ENCODE data around the gene CCL21.
A peak's percentile ranks its signal among the peaks of the same experiment; 100 is the strongest.

DNA sequence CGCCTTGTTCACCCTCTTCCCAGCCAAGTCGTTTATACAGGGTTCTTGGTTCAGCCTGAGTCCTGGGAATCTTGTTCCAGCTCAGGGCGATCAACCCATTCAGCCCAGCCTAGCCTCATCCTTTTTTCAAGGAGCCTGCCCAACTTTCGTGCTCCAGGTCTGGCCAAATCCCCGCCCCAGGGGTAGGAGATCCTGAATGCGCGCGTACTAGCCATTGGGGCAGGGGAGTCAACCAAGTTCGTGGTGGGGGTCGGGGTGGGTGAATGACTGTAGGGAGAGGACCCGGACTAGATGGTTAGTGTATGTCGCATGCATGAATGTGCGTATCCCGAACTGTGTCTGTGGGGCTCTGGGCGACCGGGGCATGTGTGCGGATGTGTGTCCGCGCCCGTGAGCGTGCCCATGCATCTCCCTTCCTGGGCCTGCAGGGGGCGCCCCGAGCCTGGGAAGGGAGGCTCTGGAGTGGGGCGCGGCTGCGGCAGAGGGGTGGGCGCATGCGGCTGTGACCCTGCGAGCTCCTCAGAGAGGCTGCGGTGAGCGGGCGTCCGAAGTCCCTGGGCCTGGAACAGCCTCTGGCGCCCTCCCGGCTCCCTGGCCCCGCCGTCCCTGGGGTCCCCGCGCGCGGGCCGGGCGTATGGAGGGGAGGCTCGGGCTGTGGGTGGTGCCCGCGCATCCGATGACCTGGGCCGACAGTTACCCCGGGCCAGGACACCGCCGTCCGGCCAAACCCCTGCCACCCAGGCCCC lies 8.7 kb downstream of the CCL21 start:
- peak in 1 of 2 donors; percentile 57 for TF ChIP-seq POLR2AphosphoS5 (IDR thresholded peaks at IDR 0.05; ENCODE audit: insufficient read depth in 1 of 2, low read depth in 1 of 2)
- no peak for TF ChIP-seq POLR2A (IDR thresholded peaks at IDR 0.05)

Data from vagina (tissue), 2 donors.